ENCODE data around the gene TNFRSF1A.
A peak's percentile ranks its signal among the peaks of the same experiment; 100 is the strongest.

TNFRSF1A gene

GRCh38 chr12:6336889-6337853 is 4.7 kb downstream of the TNFRSF1A start:
- peak; percentile 38 for DNase-seq

DNA sequence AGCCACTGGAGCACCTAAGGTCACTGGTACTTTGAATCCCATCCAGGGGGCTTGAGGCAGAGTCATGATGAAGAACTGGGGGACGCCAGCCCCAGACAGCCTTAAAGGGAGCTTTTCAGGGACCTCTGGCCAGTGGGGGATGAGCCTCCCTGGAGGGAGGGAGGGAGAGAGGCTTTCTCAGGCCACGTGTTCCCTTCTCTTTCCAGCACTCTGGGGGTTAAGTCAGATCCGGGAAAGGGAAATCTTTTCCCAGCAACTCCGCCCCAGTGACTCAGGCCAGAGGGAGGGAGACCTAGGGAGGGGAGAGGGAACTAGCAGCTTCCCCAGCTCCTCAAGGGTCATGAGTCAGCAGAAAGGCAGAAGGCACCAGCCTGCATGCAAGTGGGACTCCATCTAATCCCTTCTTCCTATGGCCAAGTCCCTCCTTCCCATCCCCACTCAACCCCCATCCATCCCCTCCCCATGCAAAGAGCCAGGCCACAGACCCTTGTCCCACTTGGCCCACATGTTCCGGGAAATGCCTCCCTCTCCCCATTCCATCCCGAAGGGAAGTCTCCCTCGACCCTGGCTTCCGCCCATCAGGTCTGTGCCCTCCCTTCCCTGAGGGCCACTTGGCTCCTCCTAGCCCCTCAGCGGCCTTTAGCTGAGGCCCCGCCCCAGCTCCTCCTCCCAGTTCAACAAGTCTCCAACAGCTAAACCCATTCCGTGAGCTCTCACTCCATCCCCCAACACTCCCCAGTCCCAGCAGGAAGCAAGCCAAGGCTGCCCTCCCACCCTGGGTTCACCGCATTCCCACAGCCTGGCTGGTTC is 5.6 kb downstream of the TNFRSF1A start:
- DNase-seq: peak; percentile 61

GRCh38 chr12:6335451-6336078 is 6.3 kb downstream of the TNFRSF1A start:
- DNase-seq: peak; percentile 89

- DNase-seq: no peak
Observed at GRCh38 chr12:6334940-6335450, 6.9 kb downstream of the TNFRSF1A start.

DNA sequence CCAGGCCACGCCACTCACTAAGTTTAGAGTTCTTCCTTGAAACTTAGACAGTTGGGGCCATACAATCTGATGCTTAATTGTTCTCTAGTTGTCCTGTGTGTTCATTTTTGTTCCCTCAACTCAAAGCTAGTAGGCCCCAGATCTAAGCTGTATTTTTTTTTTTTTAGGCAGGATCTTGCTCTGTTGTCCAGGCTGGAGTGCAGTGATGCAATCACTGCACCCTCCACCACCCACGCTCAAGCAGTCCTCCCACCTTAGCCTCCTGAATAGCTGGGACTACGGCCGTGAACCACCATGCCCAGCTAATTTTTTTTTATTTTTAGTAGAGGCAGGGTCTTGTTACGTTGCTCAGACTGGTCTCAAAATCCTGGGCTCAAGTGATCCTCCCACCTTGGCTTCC is 7.5 kb downstream of the TNFRSF1A start:
- no peak for DNase-seq

GRCh38 chr12:6333566-6333965 is 8.3 kb downstream of the TNFRSF1A start:
- DNase-seq: no peak

- no peak for DNase-seq
Observed at GRCh38 chr12:6333029-6333428, 8.8 kb downstream of the TNFRSF1A start.

DNA sequence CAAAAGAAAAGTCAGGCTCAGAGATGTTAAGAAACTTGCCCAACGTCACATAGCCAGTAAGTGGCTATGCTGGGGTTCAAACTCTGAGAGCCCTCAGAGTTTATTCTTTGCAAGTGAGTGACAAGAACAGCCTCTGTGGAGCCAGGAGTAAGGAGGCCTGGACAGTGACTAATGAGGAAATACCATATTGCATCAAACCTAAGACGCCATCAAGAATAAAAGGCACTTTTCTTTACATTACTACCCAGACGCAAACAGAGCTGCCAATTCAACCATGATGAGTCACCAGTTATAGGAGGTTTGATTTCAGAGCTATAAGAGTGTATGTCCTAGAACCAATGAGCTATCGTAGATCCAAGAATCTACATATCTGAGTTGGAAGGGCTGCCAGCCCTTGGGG is 9.4 kb downstream of the TNFRSF1A start:
- no peak for DNase-seq

GRCh38 chr12:6330999-6331714 is 10.7 kb downstream of the TNFRSF1A start:
- no peak for DNase-seq

DNA sequence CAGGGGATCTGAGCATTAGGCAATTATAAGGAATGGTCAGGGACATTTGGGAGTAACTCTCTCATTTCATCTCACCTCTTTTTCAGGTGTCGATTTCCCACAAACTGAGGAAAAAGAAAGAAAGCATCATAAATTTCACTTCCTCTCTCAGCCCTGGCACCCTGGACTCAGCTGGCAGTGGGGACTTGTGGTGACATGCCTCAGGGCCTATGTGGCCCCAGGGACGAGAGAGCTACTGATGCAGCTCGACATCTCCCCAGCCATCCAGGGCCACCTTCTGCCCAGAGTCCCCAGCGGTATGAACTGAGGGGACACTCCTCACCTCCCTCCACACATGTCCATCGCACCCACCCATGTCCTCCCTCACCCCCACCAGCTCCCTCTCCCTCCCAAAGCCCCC is 11.7 kb downstream of the TNFRSF1A start:
- no peak for DNase-seq

GRCh38 chr12:6329703-6330064 is 12.2 kb downstream of the TNFRSF1A start:
- no peak for DNase-seq

DNA sequence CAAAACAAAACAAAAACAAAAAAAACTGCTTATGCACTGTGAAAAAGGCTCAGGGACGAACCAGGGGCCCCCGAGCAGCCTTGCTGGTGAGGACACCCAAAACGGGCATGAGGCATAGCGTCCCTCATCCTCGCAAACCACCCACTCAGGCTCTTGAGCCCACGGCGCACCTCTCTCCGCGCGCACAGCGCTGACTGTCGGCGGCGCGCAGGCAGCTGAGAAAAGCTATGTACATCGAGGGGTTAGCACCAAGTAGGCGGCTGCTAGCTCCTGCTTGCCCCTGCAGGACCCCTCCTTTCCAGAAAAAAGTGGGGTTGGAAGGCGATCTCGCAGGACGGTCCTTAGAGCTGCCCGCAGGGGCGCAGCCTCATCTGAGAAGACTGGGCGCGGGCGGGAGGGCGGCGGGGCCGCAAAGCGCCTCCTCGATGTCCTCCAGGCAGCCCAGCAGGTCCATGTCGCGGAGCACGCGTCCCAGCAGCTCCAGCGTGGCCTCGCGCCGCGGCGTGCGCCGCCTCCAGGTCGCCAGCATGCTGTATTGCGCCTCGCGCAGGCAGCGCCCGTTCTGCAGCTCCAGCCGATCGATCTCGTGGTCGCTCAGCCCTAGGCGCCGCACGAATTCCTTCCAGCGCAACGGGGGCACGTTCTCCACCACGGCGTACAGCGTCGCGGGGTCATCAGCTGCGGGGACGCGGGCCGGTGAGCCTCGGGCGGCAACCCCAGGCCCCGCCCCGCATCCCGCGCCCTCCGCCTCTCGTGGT is 12.8 kb downstream of the TNFRSF1A start:
- no peak for DNase-seq

DNA sequence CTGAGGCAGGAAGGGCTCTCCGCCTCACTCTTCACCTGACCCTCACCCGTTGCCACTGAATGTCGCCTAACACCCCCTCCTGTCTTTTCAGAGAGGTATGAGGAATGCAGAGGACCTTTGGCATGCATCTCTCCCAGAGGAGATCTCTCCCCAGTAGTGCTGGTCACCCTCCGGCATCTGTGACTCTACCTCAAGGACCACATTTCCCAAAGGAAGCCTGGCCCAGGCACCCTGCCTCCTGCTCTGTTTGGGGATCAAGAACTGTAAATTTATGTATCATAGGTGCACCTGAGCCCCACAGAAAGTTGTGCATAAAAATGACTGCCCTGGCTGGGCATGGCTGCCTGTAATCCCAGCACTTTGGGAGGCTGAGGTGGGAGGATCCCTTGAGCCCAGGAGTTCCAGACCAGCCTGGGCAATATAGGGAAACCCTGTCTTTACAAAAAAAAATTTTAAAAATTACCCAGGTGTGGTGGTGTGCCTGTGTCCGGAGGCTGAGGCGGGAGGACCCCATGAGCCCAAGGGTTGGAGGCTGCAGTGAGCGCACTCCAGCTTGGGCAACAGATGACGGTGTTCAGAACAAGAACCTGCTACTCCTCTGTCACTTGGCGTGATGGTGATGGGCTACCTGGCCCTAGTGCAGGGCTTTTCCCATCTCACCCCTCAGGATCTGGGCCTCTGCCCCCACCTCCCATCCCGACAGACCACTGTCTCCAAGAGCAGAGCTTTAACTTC is 13.7 kb downstream of the TNFRSF1A start:
- DNase-seq: no peak

- DNase-seq: no peak
Observed at GRCh38 chr12:6327229-6328041, 14.4 kb downstream of the TNFRSF1A start.

DNA sequence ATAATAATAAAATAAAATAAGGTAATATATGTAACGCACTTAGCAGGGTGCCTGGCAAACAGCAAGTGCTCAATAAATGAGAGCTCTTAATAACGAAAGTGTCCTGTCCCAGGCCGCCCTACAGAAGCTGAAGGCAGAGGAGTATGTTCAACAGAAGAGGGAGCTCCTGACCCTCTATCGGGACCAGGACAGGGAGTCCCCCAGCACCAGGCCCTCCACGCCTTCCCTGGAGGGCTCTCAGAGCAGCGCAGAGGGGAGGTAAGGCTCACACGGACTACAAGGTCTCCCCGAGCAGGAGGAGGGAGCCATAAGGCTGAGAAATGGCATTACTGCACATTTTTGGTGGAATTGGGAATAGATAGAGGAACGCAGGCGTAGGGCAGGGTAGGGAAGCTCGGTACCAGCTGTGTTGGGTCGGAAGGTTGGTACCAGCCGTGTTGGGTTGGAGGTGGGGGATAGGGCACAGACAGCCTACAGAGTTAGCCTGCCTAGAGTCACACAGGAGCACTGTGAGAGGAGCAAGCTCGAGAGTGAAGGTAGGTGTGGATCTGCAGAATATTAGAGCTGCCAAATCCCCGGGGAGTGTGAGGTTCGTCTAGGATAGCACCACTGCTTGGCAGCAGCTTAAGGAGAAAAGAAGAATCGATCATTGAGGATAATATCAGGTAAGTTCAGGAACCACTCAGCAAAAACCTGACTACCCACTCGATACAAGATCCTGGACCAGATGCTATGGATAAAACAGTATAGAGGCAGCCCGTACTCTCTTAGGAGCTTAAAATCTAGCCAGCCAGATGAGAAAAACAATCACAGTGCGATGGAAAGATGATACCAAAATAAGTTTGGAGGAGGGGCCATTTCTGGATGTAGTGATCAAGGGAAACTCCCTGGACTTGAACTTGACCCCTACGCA is 15.3 kb downstream of the TNFRSF1A start:
- DNase-seq: no peak

- no peak for DNase-seq
Observed at GRCh38 chr12:6324936-6325750, 16.7 kb downstream of the TNFRSF1A start.

GRCh38 chr12:6323995-6324711 is 17.7 kb downstream of the TNFRSF1A start:
- DNase-seq: no peak

Measured in stimulated activated CD4-positive, alpha-beta T cell treated with anti-CD3 and anti-CD28 coated beads, Interleukin-4, amount 100 ng/mL, for 24 hours (primary cell).